K562 (cell line): Measurements from ENCODE around the gene PPP6R1. TPM values are rescaled to one million over a fixed set of nuclear protein-coding genes. Genes with fewer than 3 reads are reported as not detected.

Experiments used
- ATAC-seq: fragments of 200-7000 bp; cut with Tn5 transposase; 3 replicates; pipeline ENCODE4 v1.9.1; 2020; ENCODE audit warnings: moderate library complexity
- BruUV-seq: library from RNA; stranded (reverse); fragments of 400-500 nt; replicated peaks from 2 replicates; lab custom pipeline; 2021; lab: Mats Ljungman, UMichigan
- CTCF ChIA-PET: fragments of 300-600 bp; formaldehyde crosslinking; extraction: SDS; loops from one replicate; lab custom pipeline; 2021; ENCODE audit warnings: low intra/inter-chr PET ratio; lab: Yijun Ruan, JAX
- POLR2A ChIA-PET: fragments of 300-600, 350-650 bp; sonication (Branson Sonifier 250); formaldehyde crosslinking; extraction: SDS; loops from one replicate; lab custom pipeline; 2021; ENCODE audit warnings: antibody characterized with exemption, inconsistent platforms; lab: Yijun Ruan, JAX
- DNase-seq, 4 experiments: peaks; one replicate each; pipeline versions ENCODE4 v3.0.0 to v3.0.0-alpha.2; 2011 to 2018; ENCODE audit warnings: low spot score in 3 of 4, mixed read lengths in 3 of 4; ENCODE audit errors: extremely low read depth in 1 of 4
- FAIRE-seq: peaks from 2 replicates; lab custom pipeline; 2011; peaks lifted over from hg19 to GRCh38; lab: Jason Lieb, UNC
- H2AFZ ChIP-seq: 2 replicates; pipeline ENCODE4 v1.6.0; 2011; ENCODE audit warnings: low read depth, low read length, control low read depth, inconsistent platforms
- H3K27ac ChIP-seq: fragments of 200-600 bp; 3 replicates; pipeline ENCODE4 v1.8.0; 2011; ENCODE audit warnings: low read depth, mild to moderate bottlenecking, control low read depth, inconsistent platforms, low read length, moderate library complexity, mixed read lengths; ENCODE audit errors: extremely low read depth
- H3K27me3 ChIP-seq, 2 experiments: fragments of 300-600 bp in 1 of 2; 2 replicates in 1 of 2; 3 replicates in 1 of 2; pipeline versions ENCODE4 v1.6.0 to v1.8.0; 2011; ENCODE audit warnings: inconsistent platforms in 2 of 2, low read length in 2 of 2, mild to moderate bottlenecking in 1 of 2, mixed read lengths in 1 of 2, moderate library complexity in 1 of 2; ENCODE audit not compliant: control insufficient read depth in 2 of 2, insufficient read depth in 2 of 2
- H3K36me3 ChIP-seq: fragments of 300-600 bp; 3 replicates; pipeline ENCODE4 v1.8.0; 2011; ENCODE audit warnings: mild to moderate bottlenecking, low read length, inconsistent platforms; ENCODE audit not compliant: control insufficient read depth, insufficient read depth
- H3K4me1 ChIP-seq, 2 experiments: fragments of 200-600 bp in 1 of 2; replicated peaks in 1 of 2; 2 replicates in 1 of 2; 3 replicates in 1 of 2; pipeline versions ENCODE4 v1.5.1 to v1.8.0; 2011; ENCODE audit warnings: inconsistent platforms in 2 of 2, low read length in 2 of 2, mild to moderate bottlenecking in 1 of 2, mixed read lengths in 1 of 2, moderate library complexity in 1 of 2; ENCODE audit not compliant: control insufficient read depth in 2 of 2, insufficient read depth in 2 of 2
- H3K4me2 ChIP-seq: 2 replicates; pipeline ENCODE4 v1.6.1; 2011; ENCODE audit warnings: low read length, control low read depth, inconsistent platforms, mixed read lengths; ENCODE audit not compliant: insufficient read depth
- H3K4me3 ChIP-seq: fragments of 200-600 bp; sonication (generic), shearing (Covaris generic); 2 replicates; pipeline ENCODE4 v1.5.1; 2016; ENCODE audit warnings: control low read depth, inconsistent platforms
- H3K79me2 ChIP-seq: fragments of 200-600 bp; 3 replicates; pipeline ENCODE4 v1.8.0; 2011; ENCODE audit warnings: low read length, inconsistent platforms; ENCODE audit not compliant: control insufficient read depth, insufficient read depth
- H3K9ac ChIP-seq, 2 experiments: 2 replicates each; pipeline versions ENCODE4 v1.6.0 to v1.6.1; 2011; ENCODE audit warnings: low read depth in 2 of 2, low read length in 2 of 2, control low read depth in 1 of 2, inconsistent platforms in 1 of 2, mild to moderate bottlenecking in 1 of 2, mixed read lengths in 1 of 2; ENCODE audit not compliant: insufficient read depth in 1 of 2
- H3K9me1 ChIP-seq: one replicate; pipeline ENCODE4 v1.6.0; 2011; ENCODE audit warnings: inconsistent platforms, mild to moderate bottlenecking, low read length, moderate library complexity; ENCODE audit not compliant: control insufficient read depth, insufficient read depth
- H3K9me3 ChIP-seq: replicated peaks from 2 replicates; pipeline ENCODE4 v1.5.1; 2011; ENCODE audit warnings: low read depth, low read length, inconsistent platforms; ENCODE audit not compliant: control insufficient read depth, insufficient read depth
- H4K20me1 ChIP-seq: replicated peaks from 2 replicates; pipeline ENCODE4 v1.6.1; 2011; ENCODE audit warnings: low read length, inconsistent platforms, mixed read lengths; ENCODE audit not compliant: control insufficient read depth, insufficient read depth
- BRF1 ChIP-seq: IDR thresholded peaks from 3 replicates; pipeline ENCODE4 v1.6.1; 2011; ENCODE audit warnings: borderline replicate concordance, mild to moderate bottlenecking; ENCODE audit not compliant: insufficient read length; ENCODE audit errors: extremely low read depth
- CEBPB ChIP-seq: fragments of 450-650 bp; IDR thresholded peaks from 2 replicates; pipeline ENCODE4 v1.6.1; 2016; ENCODE audit warnings: missing genetic modification characterization, missing compliant biosample characterization
- CEBPG ChIP-seq, 3 experiments: fragments of 200-800 bp in 1 of 3; sonication (Bioruptor generic) in 1 of 3; sonication (generic) in 1 of 3; formaldehyde crosslinking in 1 of 3; IDR thresholded peaks in 2 of 3; conservative IDR thresholded peaks in 1 of 3; 2 replicates each; pipeline versions ENCODE4 v1.6.1 to v1.8.0; 2016 to 2022; ENCODE audit warnings: missing compliant biosample characterization in 2 of 3, missing genetic modification characterization in 2 of 3, mild to moderate bottlenecking in 1 of 3, missing genetic modification reagents in 1 of 3
- NUFIP1 ChIP-seq: fragments of 450-650 bp; IDR thresholded peaks from 2 replicates; pipeline ENCODE4 v1.6.1; 2018; ENCODE audit not compliant: partially characterized antibody
- RBBP5 ChIP-seq: fragments of 200-600 bp; sonication (generic); IDR thresholded peaks from 2 replicates; pipeline ENCODE4 v1.6.1; 2012; ENCODE audit warnings: borderline replicate concordance, mild to moderate bottlenecking, low read length, control low read depth, inconsistent platforms; ENCODE audit not compliant: insufficient read depth, poor library complexity, severe bottlenecking
- WGBS: fragments of 100-300 bp; shearing (Covaris generic); methylation state at CpG from one replicate; pipeline ENCODE4 v1.1.6; 2016; ENCODE audit warnings: low coverage, mixed read lengths; ENCODE audit not compliant: insufficient coverage; ENCODE audit errors: missing lambda C conversion rate; 5-methylcytosine and 5-hydroxymethylcytosine counted together
- in situ Hi-C: fragments of 300-500 bp; cut with MboI; formaldehyde crosslinking; loops from 4 replicates; pipeline ENCODE4 v1.15.0; 2018; ENCODE audit warnings: inconsistent platforms, mixed read lengths
- intact Hi-C: fragments of 100-400 bp; cut with micrococcal nuclease; formaldehyde crosslinking; loops from 2 replicates; pipeline ENCODE4 v1.14.2; 2022
- polyA plus RNA-seq, 8 experiments: library from polyadenylated mRNA; depleted of rRNA in 4 of 8; stranded (reverse) in 5 of 8; unstranded in 3 of 8; fragments of >200 nt; fragmentation: Nextera tagmentation in 2 of 8; fragmentation: Illumina TruSeq in 1 of 8; extraction: Ambion mirVana in 2 of 8; extraction: Trizol in 1 of 8; gene quantifications; 2 replicates each; pipeline versions ENCODE4 v1.2.1 to v1.2.3, GENCODE V29; 2011 to 2014; ENCODE audit warnings: inconsistent platforms in 1 of 8, missing spikeins in 1 of 8
- total RNA-seq, 7 experiments: library from RNA; depleted of rRNA in 6 of 7; stranded (reverse); fragments of >200 nt in 6 of 7; fragmentation: Illumina TruSeq in 2 of 7; extraction: Trizol in 2 of 7; gene quantifications; 2 replicates each; pipeline versions ENCODE4 v1.2.1 to v1.2.3, GENCODE V29; 2011 to 2021; ENCODE audit warnings: low replicate concordance in 1 of 7
- TF ChIP-seq, protein P1 (sequence below), 2 experiments: fragments of 450-650 bp; IDR thresholded peaks; 2 replicates each; pipeline ENCODE4 v1.6.1; 2016; ENCODE audit warnings: mild to moderate bottlenecking in 2 of 2, borderline replicate concordance in 1 of 2, low read depth in 1 of 2, moderate library complexity in 1 of 2

PPP6R1 gene
- total and polyA plus RNA-seq, 9 of the 15 experiments (the other 6 are each of a cell fraction or from before 2014, with no cell fraction given): 0.48 to 135 (median 37.2) TPM

DNA sequence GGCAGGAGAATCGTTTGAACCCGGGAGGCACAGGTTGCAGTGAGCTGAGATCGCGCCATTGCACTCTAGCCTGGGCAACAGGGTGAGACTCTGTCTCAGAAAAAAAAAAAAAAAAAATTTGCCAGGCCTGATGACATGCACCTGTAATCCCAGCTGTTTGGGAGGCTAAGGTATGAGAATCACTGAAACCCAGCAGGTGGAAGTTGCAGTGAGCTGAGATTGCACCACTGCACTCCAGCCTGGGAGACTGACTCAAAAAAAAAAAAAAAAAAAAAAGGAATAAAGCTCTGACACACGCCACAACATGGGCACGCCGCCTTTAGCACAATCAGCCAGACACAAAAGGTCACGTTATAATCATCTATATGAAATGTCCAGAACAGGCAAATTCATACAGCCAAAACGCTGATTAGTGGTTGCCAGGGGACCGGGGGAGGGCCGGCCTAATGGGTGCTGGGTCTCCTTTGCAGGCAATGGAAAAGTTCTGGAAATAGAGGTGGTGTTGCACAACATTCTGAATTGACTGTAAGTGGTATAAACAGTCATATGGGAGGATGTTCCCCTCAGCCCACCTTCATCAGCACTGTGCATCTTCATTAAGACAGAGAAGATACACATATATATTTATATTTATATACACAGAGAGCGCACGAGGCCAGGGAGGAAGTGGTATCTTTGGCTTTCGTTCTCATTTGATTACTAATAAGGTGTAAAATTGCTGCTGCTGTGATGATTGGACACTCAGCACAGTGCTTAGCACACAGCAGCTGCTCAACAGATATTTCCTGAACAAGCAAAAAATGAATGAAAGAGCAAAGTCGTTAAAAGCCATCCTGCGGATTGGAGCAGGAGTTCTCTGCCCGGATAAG lies 17.3 kb upstream of the PPP6R1 start:
- DNase-seq (no peak), ATAC-seq (no peak)
- Histone ChIP-seq H3K27me3 (no peaks in the 10 kb centered on the region), H3K4me2 (no peak overlapping the region), H2AFZ (no peak overlapping the region), H3K9ac (no peak overlapping the region), H3K9me1 (no peaks in the 10 kb centered on the region), H3K36me3 (peaks cover 40% of the 10 kb centered on the region; the same call in 2 of the 3 replicates), H3K79me2 (peaks cover 12% of the 10 kb centered on the region), H3K4me1 (peaks cover 12 to 19% of the 10 kb centered on the region in 2 experiments), H4K20me1 (no peaks in the 10 kb centered on the region)
- CTCF ChIA-PET: no interaction called here
- WGBS: 79% methylated on average over 17 of the region's 17 CpGs
- intact Hi-C loops: no loop called here
- no TSS peak for BruUV-seq
- POLR2A ChIA-PET: interaction anchor here (1.1 kb wide), 1 partner anchor 132 kb away, joined by 3 read pairs; the partner anchor contains the start of gene UBE2S
- in situ Hi-C loops: no loop called here
- no peak for TF ChIP-seq CEBPG (CRISPR knock-in tag; IDR thresholded peaks at IDR 0.05)
- TF ChIP-seq CEBPG (tag; conservative IDR thresholded peaks at IDR 0.05 in 1 of 2, IDR thresholded peaks at IDR 0.05 in 1 of 2): 0 out of 4 replicates have a peak, but pooled peaks of 1 of the 2 experiments have one; percentile 12
- no peak for TF ChIP-seq RBBP5
- TF ChIP-seq NUFIP1: no peak
- no peak for TF ChIP-seq BRF1
- peak; percentile 27; the same call in 1 of the 2 replicates for TF ChIP-seq CEBPB (tag)
- TF ChIP-seq, protein P1, sequence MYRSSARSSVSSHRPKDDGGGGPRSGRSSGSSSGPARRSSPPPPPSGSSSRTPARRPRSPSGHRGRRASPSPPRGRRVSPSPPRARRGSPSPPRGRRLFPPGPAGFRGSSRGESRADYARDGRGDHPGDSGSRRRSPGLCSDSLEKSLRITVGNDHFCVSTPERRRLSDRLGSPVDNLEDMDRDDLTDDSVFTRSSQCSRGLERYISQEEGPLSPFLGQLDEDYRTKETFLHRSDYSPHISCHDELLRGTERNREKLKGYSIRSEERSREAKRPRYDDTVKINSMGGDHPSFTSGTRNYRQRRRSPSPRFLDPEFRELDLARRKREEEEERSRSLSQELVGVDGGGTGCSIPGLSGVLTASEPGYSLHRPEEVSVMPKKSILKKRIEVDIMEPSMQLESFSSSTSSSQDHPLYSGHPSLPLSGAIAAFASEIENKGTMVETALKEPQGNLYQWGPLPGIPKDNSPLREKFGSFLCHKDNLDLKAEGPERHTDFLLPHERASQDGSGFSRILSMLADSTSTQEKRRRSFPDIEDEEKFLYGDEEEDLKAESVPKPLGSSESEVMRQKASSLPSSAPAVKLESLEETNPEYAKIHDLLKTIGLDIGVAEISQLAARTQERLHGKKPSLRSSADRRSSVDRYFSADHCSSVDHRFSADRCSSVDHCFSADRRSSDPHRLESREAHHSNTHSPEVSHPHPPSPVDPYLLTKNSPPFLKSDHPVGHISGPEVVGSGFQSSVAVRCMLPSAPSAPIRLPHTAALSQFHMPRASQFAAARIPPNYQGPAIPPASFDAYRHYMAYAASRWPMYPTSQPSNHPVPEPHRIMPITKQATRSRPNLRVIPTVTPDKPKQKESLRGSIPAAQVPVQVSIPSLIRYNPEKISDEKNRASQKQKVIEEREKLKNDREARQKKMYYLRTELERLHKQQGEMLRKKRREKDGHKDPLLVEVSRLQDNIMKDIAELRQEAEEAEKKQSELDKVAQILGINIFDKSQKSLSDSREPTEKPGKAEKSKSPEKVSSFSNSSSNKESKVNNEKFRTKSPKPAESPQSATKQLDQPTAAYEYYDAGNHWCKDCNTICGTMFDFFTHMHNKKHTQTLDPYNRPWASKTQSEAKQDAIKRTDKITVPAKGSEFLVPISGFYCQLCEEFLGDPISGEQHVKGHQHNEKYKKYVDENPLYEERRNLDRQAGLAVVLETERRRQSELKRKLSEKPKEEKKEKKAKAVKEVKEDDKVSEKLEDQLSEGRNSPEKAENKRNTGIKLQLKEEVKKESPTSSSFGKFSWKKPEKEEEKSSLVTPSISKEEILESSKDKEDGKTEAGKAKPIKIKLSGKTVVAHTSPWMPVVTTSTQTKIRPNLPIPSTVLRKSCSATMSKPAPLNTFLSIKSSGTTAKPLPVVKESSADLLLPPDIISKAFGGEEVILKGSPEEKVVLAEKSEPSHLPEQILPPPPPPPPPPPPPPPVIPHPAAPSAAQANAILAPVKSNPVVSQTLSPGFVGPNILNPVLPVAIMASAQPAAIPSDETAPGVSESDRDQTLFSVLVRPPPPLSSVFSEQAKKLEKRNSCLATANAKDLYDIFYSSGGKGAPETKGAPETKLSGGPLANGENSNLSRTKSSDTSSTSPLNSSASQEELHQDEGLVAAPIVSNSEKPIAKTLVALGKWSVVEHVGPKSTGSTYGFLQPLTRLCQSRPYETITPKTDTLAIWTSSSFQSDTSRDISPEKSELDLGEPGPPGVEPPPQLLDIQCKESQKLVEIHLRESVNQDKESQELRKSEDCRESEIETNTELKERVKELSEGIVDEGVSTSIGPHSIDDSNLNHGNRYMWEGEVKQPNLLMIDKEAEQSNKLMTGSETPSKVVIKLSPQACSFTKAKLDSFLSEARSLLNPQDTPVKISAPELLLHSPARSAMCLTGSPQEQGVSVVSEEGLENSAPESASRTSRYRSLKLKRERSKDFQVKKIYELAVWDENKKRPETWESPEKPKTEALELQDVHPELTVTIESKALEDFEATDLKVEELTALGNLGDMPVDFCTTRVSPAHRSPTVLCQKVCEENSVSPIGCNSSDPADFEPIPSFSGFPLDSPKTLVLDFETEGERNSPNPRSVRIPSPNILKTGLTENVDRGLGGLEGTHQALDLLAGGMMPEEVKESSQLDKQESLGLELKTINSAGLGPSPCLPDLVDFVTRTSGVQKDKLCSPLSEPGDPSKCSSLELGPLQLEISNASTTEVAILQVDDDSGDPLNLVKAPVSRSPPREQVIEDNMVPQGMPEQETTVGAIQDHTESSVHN (IDR thresholded peaks at IDR 0.05; ENCODE audit: borderline replicate concordance in 1 of 2, low read depth in 1 of 2): no peak
- TF ChIP-seq, all 486 proteins: peak for 2
- Histone ChIP-seq H3K9me3 (no peaks in the 10 kb centered on the region), H3K4me3 (no peak overlapping the region), H3K27ac (no peak overlapping the region)
- no peak for FAIRE-seq
